H9 (cell line): ENCODE measurements around the gene BRF1. TPM values are rescaled to one million over a fixed set of nuclear protein-coding genes. Genes with fewer than 3 reads are reported as not detected.

Experiments used
- DNase-seq: peaks from one replicate; pipeline ENCODE4 v3.0.0-alpha.2; 2017
- H2AFZ ChIP-seq: one replicate; pipeline ENCODE4 v1.6.1; 2013; ENCODE audit warnings: mild to moderate bottlenecking, low read length, control low read depth, moderate library complexity
- H2AK5ac ChIP-seq: 2 replicates; pipeline ENCODE4 v1.6.1; 2013; ENCODE audit warnings: low read length, control low read depth, mixed read lengths; ENCODE audit not compliant: insufficient read length
- H2BK120ac ChIP-seq: one replicate; pipeline ENCODE4 v1.6.1; 2013; ENCODE audit warnings: low read depth, mild to moderate bottlenecking, low read length, control low read depth, inconsistent platforms; ENCODE audit not compliant: poor library complexity, severe bottlenecking
- H2BK12ac ChIP-seq: 2 replicates; pipeline ENCODE4 v1.6.1; 2013; ENCODE audit warnings: low read length, control low read depth, mixed read lengths, low read depth; ENCODE audit not compliant: insufficient read length
- H2BK15ac ChIP-seq: 2 replicates; pipeline ENCODE4 v1.6.1; 2013; ENCODE audit warnings: low read depth, low read length, control low read depth
- H2BK20ac ChIP-seq: one replicate; pipeline ENCODE4 v1.6.1; 2013; ENCODE audit warnings: low read depth, mild to moderate bottlenecking, low read length, control low read depth, inconsistent platforms; ENCODE audit not compliant: poor library complexity, severe bottlenecking
- H2BK5ac ChIP-seq: 2 replicates; pipeline ENCODE4 v1.6.1; 2013; ENCODE audit warnings: low read length, control low read depth, mixed read lengths; ENCODE audit not compliant: insufficient read length
- H3K14ac ChIP-seq: 2 replicates; pipeline ENCODE4 v1.6.1; 2013; ENCODE audit warnings: low read length, control low read depth; ENCODE audit not compliant: insufficient read depth
- H3K18ac ChIP-seq: 2 replicates; pipeline ENCODE4 v1.6.1; 2013; ENCODE audit warnings: low read depth, mild to moderate bottlenecking, mixed read lengths, low read length, control low read depth; ENCODE audit not compliant: insufficient read length
- H3K23ac ChIP-seq: 2 replicates; pipeline ENCODE4 v1.6.1; 2013; ENCODE audit warnings: low read length, control low read depth, mixed read lengths, low read depth; ENCODE audit not compliant: insufficient read length
- H3K23me2 ChIP-seq: 2 replicates; pipeline ENCODE4 v1.6.1; 2013; ENCODE audit warnings: low read depth, mild to moderate bottlenecking, mixed read lengths, low read length, control low read depth; ENCODE audit not compliant: insufficient read length, poor library complexity, severe bottlenecking
- H3K27ac ChIP-seq: 2 replicates; pipeline ENCODE4 v1.5.1; 2013; ENCODE audit warnings: low read length, control low read depth, mixed read lengths, low read depth; ENCODE audit not compliant: insufficient read length
- H3K27me3 ChIP-seq: 2 replicates; pipeline ENCODE4 v1.6.1; 2013; ENCODE audit warnings: low read length, control low read depth, inconsistent platforms; ENCODE audit not compliant: insufficient read depth
- H3K4ac ChIP-seq: 2 replicates; pipeline ENCODE4 v1.6.1; 2013; ENCODE audit warnings: low read depth, mild to moderate bottlenecking, control low read depth, inconsistent platforms, low read length, moderate library complexity
- H3K4me1 ChIP-seq: 2 replicates; pipeline ENCODE4 v1.6.1; 2013; ENCODE audit warnings: low read length, control low read depth, inconsistent platforms; ENCODE audit not compliant: insufficient read depth
- H3K4me2 ChIP-seq: 2 replicates; pipeline ENCODE4 v1.6.1; 2013; ENCODE audit warnings: low read length, control low read depth, mixed read lengths; ENCODE audit not compliant: insufficient read length, insufficient read depth
- H3K56ac ChIP-seq: 2 replicates; pipeline ENCODE4 v1.6.1; 2013; ENCODE audit warnings: low read depth, mild to moderate bottlenecking, mixed read lengths, low read length, control low read depth; ENCODE audit not compliant: insufficient read length
- H3K79me1 ChIP-seq: 2 replicates; pipeline ENCODE4 v1.6.1; 2013; ENCODE audit warnings: low read depth, mild to moderate bottlenecking, moderate library complexity, low read length, control low read depth, inconsistent platforms; ENCODE audit not compliant: insufficient read depth, poor library complexity, severe bottlenecking
- H3K79me2 ChIP-seq: 2 replicates; pipeline ENCODE4 v1.6.1; 2013; ENCODE audit warnings: low read length, control low read depth, inconsistent platforms; ENCODE audit not compliant: insufficient read depth
- H3K9ac ChIP-seq: 2 replicates; pipeline ENCODE4 v1.6.1; 2013; ENCODE audit warnings: low read length, control low read depth, mixed read lengths; ENCODE audit not compliant: insufficient read length; ENCODE audit errors: extremely low read depth
- H3K9me3 ChIP-seq: one replicate; pipeline ENCODE4 v1.6.1; 2013; ENCODE audit warnings: low read depth, low read length, inconsistent platforms; ENCODE audit not compliant: control insufficient read depth
- H3T11ph ChIP-seq: one replicate; pipeline ENCODE4 v1.6.1; 2013; ENCODE audit warnings: mild to moderate bottlenecking, low read length, control low read depth, inconsistent platforms
- H4K20me1 ChIP-seq: one replicate; pipeline ENCODE4 v1.6.1; 2013; ENCODE audit not compliant: control insufficient read depth, insufficient read length, insufficient read depth
- H4K5ac ChIP-seq: 2 replicates; pipeline ENCODE4 v1.6.1; 2013; ENCODE audit warnings: low read depth, mild to moderate bottlenecking, mixed read lengths, low read length, control low read depth; ENCODE audit not compliant: insufficient read length
- H4K8ac ChIP-seq: replicated peaks from 2 replicates; pipeline ENCODE4 v1.6.1; 2013; ENCODE audit warnings: low read length, control low read depth, mixed read lengths, low read depth; ENCODE audit not compliant: insufficient read length
- H4K91ac ChIP-seq: 2 replicates; pipeline ENCODE4 v1.6.1; 2013; ENCODE audit warnings: low read depth, mild to moderate bottlenecking, moderate library complexity, mixed read lengths, low read length, control low read depth; ENCODE audit not compliant: insufficient read length
- H3K27ac Mint-ChIP-seq, 3 experiments: 2 replicates in 2 of 3; 3 replicates in 1 of 3; pipeline ENCODE4 v1.8.0; 2020 to 2021; ENCODE audit warnings: mixed read lengths in 3 of 3, mild to moderate bottlenecking in 1 of 3, moderate library complexity in 1 of 3
- H3K27me3 Mint-ChIP-seq: 2 replicates; pipeline ENCODE4 v1.8.0; 2021; ENCODE audit warnings: low read depth, mild to moderate bottlenecking, moderate library complexity, mixed read lengths
- H3K36me3 Mint-ChIP-seq, 3 experiments: 2 replicates in 2 of 3; 3 replicates in 1 of 3; pipeline ENCODE4 v1.8.0; 2020 to 2021; ENCODE audit warnings: low read depth in 3 of 3, mixed read lengths in 3 of 3; ENCODE audit not compliant: insufficient read depth in 1 of 3
- H3K4me1 Mint-ChIP-seq, 2 experiments: 2 replicates each; pipeline ENCODE4 v1.8.0; 2020; ENCODE audit warnings: mixed read lengths in 2 of 2
- H3K4me3 Mint-ChIP-seq, 2 experiments: 2 replicates in 1 of 2; 3 replicates in 1 of 2; pipeline ENCODE4 v1.8.0; 2020 to 2021; ENCODE audit warnings: mild to moderate bottlenecking in 2 of 2, mixed read lengths in 2 of 2, moderate library complexity in 1 of 2
- H3K9me3 Mint-ChIP-seq, 2 experiments: 2 replicates in 1 of 2; 3 replicates in 1 of 2; pipeline ENCODE4 v1.8.0; 2020; ENCODE audit warnings: mild to moderate bottlenecking in 2 of 2, mixed read lengths in 2 of 2, moderate library complexity in 1 of 2
- CTCF ChIP-seq: fragments of 200-600 bp; sonication (generic); conservative IDR thresholded peaks from 3 replicates; pipeline ENCODE4 v1.8.0; 2021; ENCODE audit warnings: antibody characterized with exemption, mild to moderate bottlenecking
- WGBS: extraction: QIAGEN DNeasy Blood & Tissue Kit; methylation state at CpG from one replicate; pipeline ENCODE4 v1.1.7; 2013; ENCODE audit warnings: missing lambda C conversion rate, low lambda C conversion rate, mixed read lengths; ENCODE audit not compliant: insufficient read length; ENCODE audit errors: extremely low coverage; 5-methylcytosine and 5-hydroxymethylcytosine counted together
- total RNA-seq: library from RNA; stranded (reverse); gene quantifications from 2 replicates; pipeline ENCODE4 v1.2.1, GENCODE V29; 2021

BRF1 gene
- total RNA-seq, 1 experiment from 2014 or later: 28.3 TPM

GRCh38 chr14:105304565-105304964 is 3.8 kb upstream of the BRF1 start:
- Histone ChIP-seq H2BK15ac (no peak overlapping the region), H2BK20ac (no peak overlapping the region), H3K27me3 (no peaks in the 10 kb centered on the region; the same call in 1 of the 2 replicates), H2AK5ac (no peak overlapping the region), H3K23ac (no peak overlapping the region), H3T11ph (no peak overlapping the region), H3K4me2 (no peak overlapping the region), H3K79me2 (no peaks in the 10 kb centered on the region; the same call in 1 of the 2 replicates), H4K5ac (no peak overlapping the region), H4K8ac (no peak overlapping the region), H3K4ac (no peak overlapping the region), H3K23me2 (peaks cover 8% of the 10 kb centered on the region), H3K18ac (no peak overlapping the region), H2BK5ac (no peak overlapping the region), H3K27ac (no peak overlapping the region), H2AFZ (no peak overlapping the region), H3K4me1 (no peaks in the 10 kb centered on the region; the same call in 1 of the 2 replicates), H3K9ac (no peak overlapping the region), H4K20me1 (no peaks in the 10 kb centered on the region), H3K56ac (no peak overlapping the region), H3K79me1 (no peaks in the 10 kb centered on the region), H2BK120ac (no peak overlapping the region), H3K14ac (no peak overlapping the region), H4K91ac (no peak overlapping the region), H3K9me3 (no peaks in the 10 kb centered on the region), H2BK12ac (no peak overlapping the region)
- no CpG with 5 or more reads among the region's 9 CpGs for WGBS
- no peak overlapping the region for H3K27ac Mint-ChIP-seq
- no peak for DNase-seq
- no peak overlapping the region for H3K4me3 Mint-ChIP-seq
- H3K9me3 Mint-ChIP-seq: peaks cover 1 to 3% of the 10 kb centered on the region in 2 experiments; a peak in 3 of 5 replicates
- H3K4me1 Mint-ChIP-seq: peaks cover 17 to 25% of the 10 kb centered on the region in 2 experiments
- TF ChIP-seq CTCF: no peak
- peaks cover 0 to 3% (median 3%) of the 10 kb centered on the region in 3 experiments; a peak in 3 of 7 replicates for H3K36me3 Mint-ChIP-seq
- peaks cover 35% of the 10 kb centered on the region for H3K27me3 Mint-ChIP-seq
